T-cell (primary cell): Measurements from ENCODE around the gene TSEN34. TPM values are rescaled to one million over a fixed set of nuclear protein-coding genes. Genes with fewer than 3 reads are reported as not detected.

Experiments used
- ATAC-seq, 4 experiments: fragments of 200-7000 bp in 3 of 4; fragments of 150-1000 bp in 1 of 4; cut with Tn5 transposase; replicated peaks in 1 of 4; 1 replicate in 3 of 4; 2 replicates in 1 of 4; pipeline ENCODE4 v1.10.0; 2021; ENCODE audit warnings: moderate library complexity in 3 of 4, mild to moderate bottlenecking in 2 of 4, moderate number of reproducible peaks in 1 of 4
- CTCF ChIA-PET, 2 donors: fragments of 300-600 bp; sonication (Branson Sonifier 250); formaldehyde crosslinking; loops; one replicate each; lab custom pipeline; 2022; ENCODE audit warnings: antibody characterized with exemption in 2 of 2; lab: Charles Lee
- POLR2A ChIA-PET, 2 donors: fragments of 300-600 bp; sonication (Branson Sonifier 250); formaldehyde crosslinking; loops; one replicate each; lab custom pipeline; 2022; ENCODE audit warnings: antibody characterized with exemption in 2 of 2; lab: Charles Lee
- DNase-seq, 35 experiments: peaks; one replicate each; pipeline versions ENCODE4 v3.0.0 to v3.0.0-alpha.2; 2013 to 2023
- H3K27ac ChIP-seq: one replicate; pipeline ENCODE4 v1.5.1; 2013; ENCODE audit warnings: low read length
- H3K27me3 ChIP-seq, 2 experiments: replicated peaks in 1 of 2; 1 replicate in 1 of 2; 2 replicates in 1 of 2; pipeline versions ENCODE4 v1.6.1 to v1.7.0; 2013; ENCODE audit warnings: low read length in 1 of 2, mixed read lengths in 1 of 2; ENCODE audit not compliant: control insufficient read depth in 2 of 2, insufficient read depth in 2 of 2; ENCODE audit errors: extremely low read depth in 1 of 2
- H3K36me3 ChIP-seq, 2 donors: 1 replicate in 1 of 2; 2 replicates in 1 of 2; pipeline versions ENCODE4 v1.6.1 to v1.7.0; 2013; ENCODE audit warnings: low read length in 1 of 2; ENCODE audit not compliant: control insufficient read depth in 2 of 2, insufficient read depth in 1 of 2; ENCODE audit errors: extremely low read depth in 1 of 2
- H3K4me1 ChIP-seq, 2 experiments: 1 replicate in 1 of 2; 2 replicates in 1 of 2; pipeline versions ENCODE4 v1.6.1 to v1.7.0; 2013; ENCODE audit warnings: low read length in 2 of 2, mixed read lengths in 1 of 2; ENCODE audit not compliant: insufficient read depth in 2 of 2, control insufficient read depth in 1 of 2; ENCODE audit errors: extremely low read depth in 1 of 2
- H3K4me3 ChIP-seq, 2 donors: 1 replicate in 1 of 2; 2 replicates in 1 of 2; pipeline versions ENCODE4 v1.5.1 to v1.7.0; 2013; ENCODE audit warnings: mild to moderate bottlenecking in 2 of 2, low read length in 1 of 2, moderate library complexity in 1 of 2; ENCODE audit not compliant: control insufficient read depth in 1 of 2; ENCODE audit errors: extremely low read depth in 1 of 2
- H3K9me3 ChIP-seq: 2 replicates; pipeline ENCODE4 v1.7.0; 2013
- H3K27ac Mint-ChIP-seq, 2 donors: one replicate each; pipeline ENCODE4 v1.8.0; 2020 to 2021; ENCODE audit warnings: mild to moderate bottlenecking in 2 of 2, mixed read lengths in 2 of 2
- H3K27me3 Mint-ChIP-seq, 2 donors: one replicate each; pipeline ENCODE4 v1.8.0; 2021 to 2022; ENCODE audit warnings: mixed read lengths in 2 of 2
- H3K36me3 Mint-ChIP-seq: one replicate; pipeline ENCODE4 v1.8.0; 2021; ENCODE audit warnings: mixed read lengths
- H3K4me1 Mint-ChIP-seq, 3 donors: one replicate each; pipeline ENCODE4 v1.8.0; 2020 to 2022; ENCODE audit warnings: mixed read lengths in 3 of 3, mild to moderate bottlenecking in 1 of 3
- H3K4me3 Mint-ChIP-seq, 3 donors: one replicate each; pipeline ENCODE4 v1.8.0; 2020 to 2022; ENCODE audit warnings: mild to moderate bottlenecking in 3 of 3, mixed read lengths in 3 of 3, moderate library complexity in 3 of 3
- H3K9me3 Mint-ChIP-seq, 3 donors: one replicate each; pipeline ENCODE4 v1.8.0; 2020 to 2022; ENCODE audit warnings: mixed read lengths in 3 of 3
- WGBS: methylation state at CpG from one replicate; pipeline ENCODE4 v1.1.5; 2013; ENCODE audit warnings: missing lambda C conversion rate; ENCODE audit not compliant: insufficient coverage; 5-methylcytosine and 5-hydroxymethylcytosine counted together
- total RNA-seq, 35 experiments: library from RNA in 6 of 35; stranded (reverse) in 6 of 35; fragments of 120-200 nt in 1 of 35; gene quantifications; one replicate each; pipeline versions ENCODE4 v1.2.1 to v1.2.4 and lab custom pipeline; 2013 to 2026

Gene TSEN34
- 10 to 100 TPM in 4 of 5 donors, 1 to 10 TPM in 1; 9.5 to 28.5 (median 23.5) TPM for total RNA-seq
- total RNA-seq (2013) = 15.3 TPM
- 11.7 to 33.2 (median 21.5) reads per million in 29 experiments for total RNA-seq (lab: John Stamatoyannopoulos, UW)

DNA sequence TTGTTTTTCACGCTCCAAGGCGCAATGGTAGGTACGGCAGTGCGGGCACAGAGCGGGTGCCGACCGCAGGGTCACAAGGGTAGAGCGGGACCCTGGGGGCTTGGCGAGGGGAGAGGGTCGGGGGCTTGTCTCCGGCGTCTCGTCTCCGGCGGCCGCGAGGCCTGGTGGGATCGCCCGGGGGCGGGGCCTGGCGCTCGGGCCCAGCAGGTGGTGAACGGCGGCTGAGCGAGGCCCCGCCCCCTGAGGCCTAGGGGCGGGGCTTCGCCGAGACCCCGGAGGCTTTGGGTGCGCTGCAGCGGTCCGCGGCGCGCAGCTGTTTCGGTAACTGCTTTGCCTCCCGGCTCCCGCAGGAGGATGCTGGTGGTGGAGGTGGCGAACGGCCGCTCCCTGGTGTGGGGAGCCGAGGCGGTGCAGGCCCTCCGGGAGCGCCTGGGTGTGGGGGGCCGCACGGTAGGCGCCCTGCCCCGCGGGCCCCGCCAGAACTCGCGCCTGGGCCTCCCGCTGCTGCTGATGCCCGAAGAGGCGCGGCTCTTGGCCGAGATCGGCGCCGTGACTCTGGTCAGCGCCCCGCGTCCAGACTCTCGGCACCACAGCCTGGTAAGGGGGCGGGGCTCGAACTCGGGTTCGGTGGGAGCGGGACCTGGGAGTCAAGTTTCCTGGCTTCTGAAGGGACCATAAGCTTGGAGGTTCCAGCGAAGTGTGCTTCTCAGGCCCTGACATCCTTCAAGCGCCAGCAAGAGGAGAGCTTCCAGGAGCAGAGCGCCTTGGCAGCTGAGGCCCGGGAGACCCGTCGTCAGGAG, at the start of gene TSEN34:
Gene TSEN34, plus strand, starts transcription at position 298 of the 800 bp plus-strand sequence. Its CDS starts 57 bp downstream, at position 355.
- Histone ChIP-seq H3K27me3 (no peaks in the 10 kb centered on the region), H3K4me1 (peaks cover 17 to 27% of the 10 kb centered on the region in 2 experiments), H3K27ac (peak within 1 kb of the TSS; percentile 100), H3K36me3 (peaks cover 2 to 35% of the 10 kb centered on the region in 2 donors), H3K9me3 (no peaks in the 10 kb centered on the region), H3K4me3 (peak within 1 kb of the TSS; percentile 79 to 84)
- Mint-ChIP-seq H3K27ac (peak within 1 kb of the TSS; percentile 99 to 100), H3K9me3 (no peaks in the 10 kb centered on the region), H3K27me3 (no peaks in the 10 kb centered on the region), H3K4me1 (peaks cover 42 to 52% (median 43%) of the 10 kb centered on the region in 3 donors), H3K36me3 (peaks cover 13% of the 10 kb centered on the region), H3K4me3 (peak within 1 kb of the TSS; percentile 87 to 92 (median 92))
- ChIA-PET CTCF (interaction anchor here (0.6 to 3.2 kb wide), 6 partner anchors 7 to 54 kb away, joined by 3 to 26 read pairs (median 5); partner anchors contain the start of genes CNOT3 (in 1 of the 2), LENG1 (in 1 of the 2) and RPS9 (in 1 of the 2)), POLR2A (interaction anchor here in 1 of 2 donors (1.0 to 2.4 kb wide), 4 partner anchors 10 to 76 kb away, joined by 4 to 18 read pairs (median 6); partner anchors contain the start of genes CNOT3, RPS9 and TFPT)
- 2% methylated on average over 77 of the region's 77 CpGs for WGBS
- DNase-seq (peak in 20 of 35 experiments; percentile 75 to 94 (median 84)), ATAC-seq (peak; percentile 36 to 44 (median 38))

GRCh38 chr19:54141356-54141755, 49.8 kb upstream of the TSEN34 start:
- no CpG with 5 or more reads among the region's 3 CpGs for WGBS
- ATAC-seq = no peak
- Mint-ChIP-seq H3K27ac (no peak overlapping the region), H3K9me3 (no peaks in the 10 kb centered on the region), H3K36me3 (peaks cover 32% of the 10 kb centered on the region), H3K27me3 (no peaks in the 10 kb centered on the region), H3K4me3 (no peak overlapping the region), H3K4me1 (peaks cover 42 to 46% (median 42%) of the 10 kb centered on the region in 3 donors)
- Histone ChIP-seq H3K4me3 (no peak overlapping the region), H3K9me3 (no peaks in the 10 kb centered on the region), H3K27me3 (no peaks in the 10 kb centered on the region), H3K27ac (no peak overlapping the region), H3K36me3 (peaks cover 15 to 63% of the 10 kb centered on the region in 2 donors), H3K4me1 (peaks cover 8 to 39% of the 10 kb centered on the region in 2 experiments)
- CTCF ChIA-PET = no interaction called here
- POLR2A ChIA-PET = no interaction called here
- DNase-seq = no peak

GRCh38 chr19:54142166-54142780, 48.8 kb upstream of the TSEN34 start:
- no peak overlapping the region for H3K27ac ChIP-seq
- Mint-ChIP-seq H3K4me1 (peaks cover 37 to 41% (median 37%) of the 10 kb centered on the region in 3 donors), H3K27ac (peak overlapping the region in 1 of 2 donors; percentile 51), H3K27me3 (no peaks in the 10 kb centered on the region), H3K9me3 (no peaks in the 10 kb centered on the region), H3K36me3 (peaks cover 41% of the 10 kb centered on the region), H3K4me3 (no peak overlapping the region)
- H3K27me3 ChIP-seq = no peaks in the 10 kb centered on the region
- peaks cover 15 to 72% of the 10 kb centered on the region in 2 donors for H3K36me3 ChIP-seq
- ATAC-seq = no peak
- H3K9me3 ChIP-seq = no peaks in the 10 kb centered on the region
- peaks cover 4 to 34% of the 10 kb centered on the region in 2 experiments for H3K4me1 ChIP-seq
- no peak for DNase-seq
- no CpG with 5 or more reads among the region's 7 CpGs for WGBS
- POLR2A ChIA-PET = no interaction called here
- CTCF ChIA-PET = no interaction called here
- no peak overlapping the region for H3K4me3 ChIP-seq

DNA sequence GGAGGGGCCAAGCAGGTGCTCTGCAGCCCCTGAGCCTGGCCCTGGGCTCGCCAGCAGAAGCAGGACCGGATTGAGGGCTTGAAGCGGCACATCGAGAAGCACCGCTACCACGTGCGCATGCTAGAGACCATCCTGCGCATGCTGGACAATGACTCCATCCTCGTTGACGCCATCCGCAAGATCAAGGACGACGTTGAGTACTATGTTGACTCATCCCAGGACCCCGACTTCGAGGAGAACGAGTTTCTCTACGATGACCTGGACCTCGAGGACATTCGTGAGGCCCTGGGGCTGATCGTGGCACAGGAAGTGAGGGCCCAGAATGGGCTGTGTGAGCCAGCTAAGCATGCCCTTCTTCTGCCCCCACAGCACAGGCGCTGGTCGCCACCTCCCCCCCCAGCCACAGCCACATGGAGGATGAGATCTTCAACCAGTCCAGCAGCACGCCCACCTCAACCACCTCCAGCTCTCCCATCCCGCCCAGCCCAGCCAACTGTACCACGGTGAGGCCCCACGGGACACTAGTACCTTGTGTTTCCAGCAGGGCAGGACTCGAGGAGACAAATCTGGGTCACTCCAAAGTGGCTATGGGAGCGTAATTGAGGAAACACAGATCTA, 45.5 kb upstream of the TSEN34 start:
- Mint-ChIP-seq H3K36me3 (peaks cover 54% of the 10 kb centered on the region), H3K27me3 (no peaks in the 10 kb centered on the region), H3K4me1 (peaks cover 15 to 18% (median 16%) of the 10 kb centered on the region in 3 donors), H3K4me3 (no peak overlapping the region), H3K9me3 (no peaks in the 10 kb centered on the region), H3K27ac (no peak overlapping the region)
- H3K4me3 ChIP-seq = no peak overlapping the region
- no peak overlapping the region for H3K27ac ChIP-seq
- H3K36me3 ChIP-seq = peaks cover 37 to 92% of the 10 kb centered on the region in 2 donors
- H3K27me3 ChIP-seq = no peaks in the 10 kb centered on the region
- no peak for ATAC-seq
- ChIA-PET CTCF (interaction anchor here in 1 of 2 donors (0.8 kb wide), 1 partner anchor 46 kb away, joined by 4 read pairs; no protein-coding TSS in a partner anchor), POLR2A (no interaction called here)
- no peak for DNase-seq
- peaks cover 0 to 8% of the 10 kb centered on the region in 2 experiments for H3K4me1 ChIP-seq
- 91% methylated on average over 22 of the region's 28 CpGs for WGBS
- H3K9me3 ChIP-seq = no peaks in the 10 kb centered on the region

GRCh38 chr19:54147676-54148075, 43.4 kb upstream of the TSEN34 start:
- ChIA-PET CTCF (no interaction called here), POLR2A (no interaction called here)
- H3K4me3 Mint-ChIP-seq = no peak overlapping the region
- peaks cover 0 to 2% (median 1%) of the 10 kb centered on the region in 3 donors for H3K4me1 Mint-ChIP-seq
- H3K4me1 ChIP-seq = peaks cover 0 to 6% of the 10 kb centered on the region in 2 experiments
- peaks cover 61% of the 10 kb centered on the region for H3K36me3 Mint-ChIP-seq
- H3K36me3 ChIP-seq = peaks cover 47 to 91% of the 10 kb centered on the region in 2 donors
- H3K9me3 Mint-ChIP-seq = no peaks in the 10 kb centered on the region
- WGBS = 100% methylated on average over 2 of the region's 3 CpGs
- H3K27me3 Mint-ChIP-seq = no peaks in the 10 kb centered on the region
- ATAC-seq = no peak
- H3K27me3 ChIP-seq = no peaks in the 10 kb centered on the region
- H3K27ac ChIP-seq = no peak overlapping the region
- DNase-seq = no peak
- no peaks in the 10 kb centered on the region for H3K9me3 ChIP-seq
- no peak overlapping the region for H3K4me3 ChIP-seq
- H3K27ac Mint-ChIP-seq = no peak overlapping the region

DNA sequence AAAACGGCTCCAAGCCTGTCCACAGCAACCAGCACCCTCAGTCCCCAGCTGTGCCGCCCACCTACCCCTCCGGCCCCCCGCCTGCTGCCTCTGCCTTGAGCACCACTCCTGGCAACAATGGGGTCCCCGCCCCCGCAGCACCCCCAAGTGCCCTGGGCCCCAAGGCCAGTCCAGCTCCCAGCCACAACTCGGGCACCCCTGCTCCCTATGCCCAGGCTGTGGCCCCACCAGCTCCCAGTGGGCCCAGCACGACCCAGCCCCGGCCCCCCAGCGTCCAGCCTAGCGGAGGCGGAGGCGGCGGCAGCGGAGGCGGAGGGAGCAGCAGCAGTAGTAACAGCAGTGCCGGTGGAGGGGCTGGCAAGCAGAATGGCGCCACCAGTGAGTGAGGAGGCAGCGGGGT, 43.0 kb upstream of the TSEN34 start:
- H3K9me3 ChIP-seq = no peaks in the 10 kb centered on the region
- H3K36me3 ChIP-seq = peaks cover 49 to 89% of the 10 kb centered on the region in 2 donors
- Mint-ChIP-seq H3K27ac (no peak overlapping the region), H3K36me3 (peaks cover 57% of the 10 kb centered on the region), H3K4me1 (peaks cover 2 to 3% (median 2%) of the 10 kb centered on the region in 3 donors), H3K27me3 (no peaks in the 10 kb centered on the region), H3K4me3 (no peak overlapping the region), H3K9me3 (no peaks in the 10 kb centered on the region)
- DNase-seq = no peak
- no peak overlapping the region for H3K4me3 ChIP-seq
- H3K27me3 ChIP-seq = no peaks in the 10 kb centered on the region
- POLR2A ChIA-PET = no interaction called here
- CTCF ChIA-PET = no interaction called here
- H3K27ac ChIP-seq = no peak overlapping the region
- ATAC-seq = no peak
- WGBS = 98% methylated on average over 17 of the region's 19 CpGs
- H3K4me1 ChIP-seq = peaks cover 2 to 8% of the 10 kb centered on the region in 2 experiments
